HepG2 (cell line): ENCODE data around the gene SZRD1. TPM values are rescaled to one million over a fixed set of nuclear protein-coding genes. Genes with fewer than 3 reads are reported as not detected.
A peak's percentile ranks its signal among the peaks of the same experiment; 100 is the strongest.

ENCODE experiments used
- ADNP ChIP-seq: sonication (generic); formaldehyde crosslinking; IDR thresholded peaks from 2 replicates; pipeline ENCODE4 v1.4.0; 2020; ENCODE audit warnings: missing genetic modification reagents
- ARID2 ChIP-seq: sonication (generic); formaldehyde crosslinking; IDR thresholded peaks from 2 replicates; pipeline ENCODE4 v1.8.1; 2022; ENCODE audit warnings: mild to moderate bottlenecking, missing genetic modification reagents, borderline replicate concordance
- BHLHE40 ChIP-seq: IDR thresholded peaks from 2 replicates; pipeline ENCODE4 v1.6.1; 2011; ENCODE audit warnings: low read length, improper control_type of control experiment
- BRF2 ChIP-seq: sonication (generic); formaldehyde crosslinking; IDR thresholded peaks from 2 replicates; pipeline ENCODE4 v1.8.1; 2022; ENCODE audit warnings: mild to moderate bottlenecking, missing genetic modification reagents
- CBFB ChIP-seq: sonication (generic); formaldehyde crosslinking; IDR thresholded peaks from 2 replicates; pipeline ENCODE4 v1.4.0; 2020; ENCODE audit warnings: missing genetic modification reagents
- DR1 ChIP-seq: sonication (generic); formaldehyde crosslinking; IDR thresholded peaks from 2 replicates; pipeline ENCODE4 v1.8.0; 2021; ENCODE audit warnings: mild to moderate bottlenecking, missing genetic modification reagents, inconsistent platforms
- GTF2F1 ChIP-seq: fragments of 150-350 bp; IDR thresholded peaks from 2 replicates; pipeline ENCODE4 v1.6.1; 2014; ENCODE audit warnings: low read length
- JUN ChIP-seq: sonication (generic); formaldehyde crosslinking; IDR thresholded peaks from 2 replicates; pipeline ENCODE4 v1.4.0; 2020; ENCODE audit warnings: mild to moderate bottlenecking, missing genetic modification reagents
- KAT7 ChIP-seq: IDR thresholded peaks from 2 replicates; pipeline ENCODE4 v1.6.1; 2018; ENCODE audit warnings: borderline replicate concordance, missing compliant biosample characterization
- KLF12 ChIP-seq: sonication (generic); formaldehyde crosslinking; IDR thresholded peaks from 2 replicates; pipeline ENCODE4 v1.4.0; 2020; ENCODE audit warnings: missing genetic modification reagents, borderline replicate concordance
- NFRKB ChIP-seq: fragments of 450-650 bp; IDR thresholded peaks from 2 replicates; pipeline ENCODE4 v1.6.1; 2017
- NRL ChIP-seq: sonication (generic); formaldehyde crosslinking; IDR thresholded peaks from 2 replicates; pipeline ENCODE4 v1.5.0; 2020; ENCODE audit warnings: missing genetic modification reagents, mild to moderate bottlenecking, moderate library complexity, borderline replicate concordance
- RNF2 ChIP-seq: fragments of 450-650 bp; conservative IDR thresholded peaks from 2 replicates; pipeline ENCODE4 v1.6.1; 2016; ENCODE audit warnings: low read depth
- SKI ChIP-seq: fragments of 450-650 bp; IDR thresholded peaks from one replicate; pipeline ENCODE4 v1.6.1; 2018; ENCODE audit warnings: mild to moderate bottlenecking; ENCODE audit not compliant: partially characterized antibody
- TP53 ChIP-seq: sonication (generic); formaldehyde crosslinking; conservative IDR thresholded peaks from 2 replicates; pipeline ENCODE4 v1.4.0; 2020; ENCODE audit warnings: missing genetic modification reagents
- U2AF1 ChIP-seq: fragments of 200-400 bp; formaldehyde crosslinking; optimal IDR thresholded peaks from 2 replicates; pipeline ENCODE3; 2017; ENCODE audit warnings: mild to moderate bottlenecking, low read depth, low read length
- ZFYVE20 ChIP-seq: sonication (generic); formaldehyde crosslinking; IDR thresholded peaks from 2 replicates; pipeline ENCODE4 v1.8.0; 2023; ENCODE audit warnings: low read depth, mild to moderate bottlenecking, moderate library complexity, missing genetic modification reagents, borderline replicate concordance
- ZNF24 ChIP-seq: fragments of 450-650 bp; IDR thresholded peaks from 2 replicates; pipeline ENCODE4 v1.6.1; 2017; ENCODE audit warnings: antibody characterized with exemption, mild to moderate bottlenecking
- ZNF414 ChIP-seq: sonication (generic); formaldehyde crosslinking; IDR thresholded peaks from 2 replicates; pipeline ENCODE4 v1.5.0; 2020; ENCODE audit warnings: missing genetic modification reagents
- ZNF530 ChIP-seq: sonication (generic); formaldehyde crosslinking; IDR thresholded peaks from 2 replicates; pipeline ENCODE4 v1.5.0; 2020; ENCODE audit warnings: low read depth, mild to moderate bottlenecking, missing genetic modification reagents
- ZNF660 ChIP-seq: sonication (generic); formaldehyde crosslinking; IDR thresholded peaks from 2 replicates; pipeline ENCODE4 v1.5.1; 2020; ENCODE audit warnings: mild to moderate bottlenecking, low read depth, missing genetic modification reagents, borderline replicate concordance
- ZNF691 ChIP-seq: sonication (generic); formaldehyde crosslinking; IDR thresholded peaks from 2 replicates; pipeline ENCODE4 v1.4.0; 2020; ENCODE audit warnings: missing genetic modification reagents, low read depth, mild to moderate bottlenecking, borderline replicate concordance
- ZNF740 ChIP-seq: sonication (generic); formaldehyde crosslinking; IDR thresholded peaks from 2 replicates; pipeline ENCODE4 v1.4.0; 2020; ENCODE audit warnings: missing genetic modification reagents
- ZNF878 ChIP-seq: sonication (generic); formaldehyde crosslinking; IDR thresholded peaks from 2 replicates; pipeline ENCODE4 v1.8.1; 2023; ENCODE audit warnings: mild to moderate bottlenecking, missing genetic modification reagents, moderate library complexity
- ZSCAN12 ChIP-seq: sonication (generic); formaldehyde crosslinking; IDR thresholded peaks from 2 replicates; pipeline ENCODE4 v1.9.0; 2021; ENCODE audit warnings: mild to moderate bottlenecking, missing genetic modification reagents
- polyA plus RNA-seq, 8 experiments: library from polyadenylated mRNA; depleted of rRNA in 3 of 8; stranded (reverse) in 7 of 8; unstranded in 1 of 8; fragments of >200 nt; fragmentation: Illumina TruSeq in 4 of 8; extraction: Trizol in 4 of 8; gene quantifications; 2 replicates each; pipeline versions ENCODE4 v1.2.1 to v1.2.3, GENCODE V29; 2011 to 2016; ENCODE audit warnings: low read depth in 4 of 8, missing spikeins in 1 of 8, mixed read lengths in 1 of 8; ENCODE audit not compliant: insufficient read depth in 1 of 8
- total RNA-seq, 5 experiments: library from RNA; depleted of rRNA; stranded (reverse); fragments of >200 nt; fragmentation: Illumina TruSeq; extraction: Trizol; gene quantifications; 2 replicates each; pipeline ENCODE4 v1.2.3, GENCODE V29; 2016; ENCODE audit warnings: low read depth in 1 of 5
- TF ChIP-seq, protein P1 (sequence below): sonication (generic); formaldehyde crosslinking; IDR thresholded peaks from 2 replicates; pipeline ENCODE4 v1.8.0; 2022; ENCODE audit warnings: mild to moderate bottlenecking, missing genetic modification reagents, borderline replicate concordance

The SZRD1 gene
- total and polyA plus RNA-seq, 2 of the 13 experiments (the other 11 are each of a cell fraction or from before 2014, with no cell fraction given), result 28.5 to 41.4 TPM

DNA sequence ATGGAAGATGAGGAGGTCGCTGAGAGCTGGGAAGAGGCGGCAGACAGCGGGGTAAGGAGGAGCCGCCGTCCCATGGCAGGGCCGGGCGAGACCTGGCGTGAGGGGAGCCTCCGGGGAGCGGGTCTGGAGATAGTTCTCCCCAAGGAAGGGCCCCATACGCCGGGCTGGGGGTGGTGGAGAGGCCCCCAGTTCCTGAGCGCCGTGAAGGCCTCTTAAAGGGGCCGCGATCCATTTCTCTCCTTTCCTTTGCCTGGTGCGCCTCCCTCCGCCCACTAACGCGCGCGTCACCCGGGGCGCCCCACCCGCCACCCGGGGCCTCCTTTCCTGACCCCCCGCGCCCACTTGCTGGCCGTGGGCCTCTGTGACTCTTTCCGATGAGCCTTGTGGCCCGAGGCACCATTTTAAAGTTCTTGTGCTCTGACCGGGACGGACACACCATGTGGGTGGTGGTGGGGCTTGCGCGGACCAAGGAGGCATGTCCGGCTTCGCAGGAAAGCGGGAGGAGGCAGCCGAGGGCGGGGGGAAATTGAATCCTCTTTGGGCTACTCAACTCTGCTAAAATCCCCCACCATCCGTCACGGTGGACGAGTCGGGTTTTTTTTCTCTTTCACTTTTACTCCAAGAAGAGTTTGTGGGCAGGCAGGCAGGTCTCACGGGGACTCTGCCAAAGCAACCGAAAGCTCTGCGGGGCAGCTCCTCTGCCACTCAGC is 371 bp downstream of the SZRD1 start (continued):
- no peak for TF ChIP-seq ZNF691 (CRISPR knock-in tag)
- no peak for TF ChIP-seq KAT7
- peak; percentile 15; the same call in 1 of the 2 replicates for TF ChIP-seq ZNF414 (CRISPR knock-in tag)
- TF ChIP-seq, protein P1, sequence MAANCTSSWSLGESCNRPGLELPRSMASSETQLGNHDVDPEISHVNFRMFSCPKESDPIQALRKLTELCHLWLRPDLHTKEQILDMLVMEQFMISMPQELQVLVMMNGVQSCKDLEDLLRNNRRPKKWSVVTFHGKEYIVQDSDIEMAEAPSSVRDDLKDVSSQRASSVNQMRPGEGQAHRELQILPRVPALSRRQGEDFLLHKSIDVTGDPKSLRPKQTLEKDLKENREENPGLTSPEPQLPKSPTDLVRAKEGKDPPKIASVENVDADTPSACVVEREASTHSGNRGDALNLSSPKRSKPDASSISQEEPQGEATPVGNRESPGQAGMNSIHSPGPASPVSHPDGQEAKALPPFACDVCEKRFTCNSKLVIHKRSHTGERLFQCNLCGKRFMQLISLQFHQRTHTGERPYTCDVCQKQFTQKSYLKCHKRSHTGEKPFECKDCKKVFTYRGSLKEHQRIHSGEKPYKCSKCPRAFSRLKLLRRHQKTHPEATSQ (CRISPR knock-in tag), result no peak
- TF ChIP-seq ZSCAN12 (CRISPR knock-in tag), result no peak
- TF ChIP-seq U2AF1, result no peak
- no peak for TF ChIP-seq ZNF660 (CRISPR knock-in tag)
- TF ChIP-seq CBFB (CRISPR knock-in tag), result no peak
- no peak for TF ChIP-seq SKI
- TF ChIP-seq BHLHE40, result no peak
- peak; percentile 54; the same call in 1 of the 2 replicates for TF ChIP-seq KLF12 (CRISPR knock-in tag)
- TF ChIP-seq ADNP, result no peak
- TF ChIP-seq RNF2, result no peak
- no peak for TF ChIP-seq GTF2F1
- TF ChIP-seq NFRKB, result no peak
- no peak for TF ChIP-seq ZNF878 (CRISPR knock-in tag)
- TF ChIP-seq TP53 (CRISPR knock-in tag), result 0 out of 2 replicates have a peak, but pooled peaks have one; percentile 87
- no peak for TF ChIP-seq JUN (CRISPR knock-in tag)
- TF ChIP-seq ARID2 (CRISPR knock-in tag), result no peak
- TF ChIP-seq ZNF530, result no peak
- TF ChIP-seq DR1, result no peak
- no peak for TF ChIP-seq ZNF24
- TF ChIP-seq ZFYVE20 (CRISPR knock-in tag), result no peak
- TF ChIP-seq NRL (CRISPR knock-in tag), result peak; percentile 62
- peak; percentile 75; the same call in 1 of the 2 replicates for TF ChIP-seq ZNF740 (CRISPR knock-in tag)
- TF ChIP-seq BRF2 (CRISPR knock-in tag), result no peak
